Caco-2 (cell line): Measurements from ENCODE around the gene TTLL11. TPM values are rescaled to one million over a fixed set of nuclear protein-coding genes. Genes with fewer than 3 reads are reported as not detected.

Experiments used
- BruUV-seq: library from RNA; stranded (reverse); fragments of 400-500 nt; replicated peaks from 2 replicates; lab custom pipeline; 2021; lab: Mats Ljungman, UMichigan
- CTCF ChIA-PET: fragments of 300-600 bp; sonication (Branson Sonifier 250); formaldehyde crosslinking; loops from one replicate; lab custom pipeline; 2022; ENCODE audit warnings: antibody characterized with exemption; lab: Charles Lee
- POLR2A ChIA-PET: fragments of 300-600 bp; sonication (Branson Sonifier 250); formaldehyde crosslinking; loops from one replicate; lab custom pipeline; 2022; ENCODE audit warnings: antibody characterized with exemption; lab: Charles Lee
- DNase-seq, 2 experiments: peaks; one replicate each; pipeline versions ENCODE4 v3.0.0 to v3.0.0-alpha.2; 2020 to 2022
- H3K27me3 ChIP-seq: replicated peaks from 2 replicates; pipeline ENCODE4 v1.6.0; 2011; ENCODE audit warnings: low read length; ENCODE audit not compliant: control insufficient read depth, insufficient read depth
- H3K36me3 ChIP-seq: 2 replicates; pipeline ENCODE4 v1.5.1; 2011; ENCODE audit warnings: low read length; ENCODE audit not compliant: control insufficient read depth, insufficient read depth
- H3K4me1 ChIP-seq: fragments of 250-450 bp; sonication (Bioruptor Pico); 2 replicates; pipeline ENCODE4 v1.5.1; 2020; ENCODE audit warnings: mild to moderate bottlenecking
- H3K4me3 ChIP-seq: 2 replicates; pipeline ENCODE4 v1.5.1; 2011; ENCODE audit warnings: low read depth, mild to moderate bottlenecking, control low read depth, low read length
- H3K9me3 ChIP-seq: fragments of 250-450 bp; sonication (Bioruptor Pico); 2 replicates; pipeline ENCODE4 v1.5.1; 2020; ENCODE audit warnings: mild to moderate bottlenecking, moderate library complexity
- H3K27ac Mint-ChIP-seq: one replicate; pipeline ENCODE4 v1.8.0; 2022; ENCODE audit warnings: mixed read lengths; ENCODE audit not compliant: unreplicated experiment
- H3K27me3 Mint-ChIP-seq: one replicate; pipeline ENCODE4 v1.8.0; 2022; ENCODE audit warnings: mixed read lengths; ENCODE audit not compliant: insufficient read depth, unreplicated experiment
- H3K36me3 Mint-ChIP-seq: one replicate; pipeline ENCODE4 v1.8.0; 2022; ENCODE audit warnings: mild to moderate bottlenecking, mixed read lengths; ENCODE audit not compliant: insufficient read depth, unreplicated experiment
- H3K4me1 Mint-ChIP-seq: one replicate; pipeline ENCODE4 v1.8.0; 2022; ENCODE audit warnings: low read depth, mixed read lengths; ENCODE audit not compliant: unreplicated experiment
- H3K4me3 Mint-ChIP-seq: one replicate; pipeline ENCODE4 v1.8.0; 2022; ENCODE audit warnings: mild to moderate bottlenecking, moderate library complexity, mixed read lengths; ENCODE audit not compliant: unreplicated experiment
- H3K9me3 Mint-ChIP-seq: one replicate; pipeline ENCODE4 v1.8.0; 2022; ENCODE audit warnings: mixed read lengths; ENCODE audit not compliant: unreplicated experiment
- CTCF ChIP-seq, 2 experiments: fragments of 200-600 bp in 1 of 2; IDR thresholded peaks; 1 replicate in 1 of 2; 2 replicates in 1 of 2; pipeline versions ENCODE4 v1.5.1 to v1.8.0; 2011 to 2022; ENCODE audit warnings: antibody characterized with exemption in 1 of 2, control low read depth in 1 of 2, inconsistent platforms in 1 of 2, low read depth in 1 of 2, low read length in 1 of 2, mild to moderate bottlenecking in 1 of 2, moderate library complexity in 1 of 2; ENCODE audit not compliant: insufficient read depth in 1 of 2, severe bottlenecking in 1 of 2, unreplicated experiment in 1 of 2
- intact Hi-C: fragments of 100-400 bp; cut with micrococcal nuclease; formaldehyde crosslinking; loops from one replicate; pipeline ENCODE4 v1.10.0; 2022; ENCODE audit not compliant: unreplicated experiment
- total RNA-seq: library from RNA; stranded (reverse); gene quantifications from 2 replicates; pipeline ENCODE4 v1.2.3, GENCODE V29; 2022

TTLL11 gene
- total RNA-seq, 1 experiment from 2014 or later, result 4.4 TPM

- ChIA-PET CTCF (interaction anchor here (0.7 kb wide), 1 partner anchor 8 kb away, joined by 5 read pairs; no protein-coding TSS in a partner anchor), POLR2A (no interaction called here)
- Mint-ChIP-seq H3K4me3 (no peak overlapping the region), H3K27me3 (peaks cover 5% of the 10 kb centered on the region), H3K9me3 (no peaks in the 10 kb centered on the region), H3K27ac (no peak overlapping the region), H3K4me1 (no peaks in the 10 kb centered on the region), H3K36me3 (no peaks in the 10 kb centered on the region)
- BruUV-seq, result no TSS peak
- intact Hi-C loops, result no loop called here
- TF ChIP-seq CTCF (IDR thresholded peaks at IDR 0.05; ENCODE audit: insufficient read depth in 1 of 2, low read depth in 1 of 2, low read length in 1 of 2, severe bottlenecking in 1 of 2, unreplicated experiment in 1 of 2), result no peak
- Histone ChIP-seq H3K27me3 (peaks cover 1% of the 10 kb centered on the region; the same call in 1 of the 2 replicates), H3K36me3 (no peaks in the 10 kb centered on the region), H3K4me1 (no peaks in the 10 kb centered on the region), H3K4me3 (no peak overlapping the region), H3K9me3 (no peaks in the 10 kb centered on the region)
- no peak for DNase-seq
Measured at GRCh38 chr9:121927636-121928035, 165.5 kb downstream of the TTLL11 start.

GRCh38 chr9:121927081-121927480, 166.0 kb downstream of the TTLL11 start:
- TF ChIP-seq CTCF (IDR thresholded peaks at IDR 0.05; ENCODE audit: insufficient read depth in 1 of 2, low read depth in 1 of 2, low read length in 1 of 2, severe bottlenecking in 1 of 2, unreplicated experiment in 1 of 2), result no peak
- no peaks in the 10 kb centered on the region for H3K36me3 Mint-ChIP-seq
- ChIA-PET POLR2A (no interaction called here), CTCF (no interaction called here)
- Histone ChIP-seq H3K4me3 (no peak overlapping the region), H3K4me1 (no peaks in the 10 kb centered on the region), H3K27me3 (peaks cover 1% of the 10 kb centered on the region; the same call in 1 of the 2 replicates), H3K36me3 (no peaks in the 10 kb centered on the region), H3K9me3 (no peaks in the 10 kb centered on the region)
- H3K27ac Mint-ChIP-seq, result no peak overlapping the region
- peaks cover 5% of the 10 kb centered on the region for H3K27me3 Mint-ChIP-seq
- no TSS peak for BruUV-seq
- no peak overlapping the region for H3K4me3 Mint-ChIP-seq
- intact Hi-C loops, result no loop called here
- H3K9me3 Mint-ChIP-seq, result no peaks in the 10 kb centered on the region
- no peak for DNase-seq
- H3K4me1 Mint-ChIP-seq, result no peaks in the 10 kb centered on the region

- no peak for TF ChIP-seq CTCF (IDR thresholded peaks at IDR 0.05; ENCODE audit: insufficient read depth in 1 of 2, low read depth in 1 of 2, low read length in 1 of 2, severe bottlenecking in 1 of 2, unreplicated experiment in 1 of 2)
- H3K27me3 ChIP-seq, result no peaks in the 10 kb centered on the region
- no peaks in the 10 kb centered on the region for H3K36me3 ChIP-seq
- intact Hi-C loops, result no loop called here
- H3K4me3 Mint-ChIP-seq, result no peak overlapping the region
- peaks cover 2% of the 10 kb centered on the region for H3K27me3 Mint-ChIP-seq
- H3K4me1 ChIP-seq, result no peaks in the 10 kb centered on the region
- H3K27ac Mint-ChIP-seq, result no peak overlapping the region
- no peaks in the 10 kb centered on the region for H3K4me1 Mint-ChIP-seq
- POLR2A ChIA-PET, result no interaction called here
- H3K4me3 ChIP-seq, result no peak overlapping the region
- no peaks in the 10 kb centered on the region for H3K36me3 Mint-ChIP-seq
- no peaks in the 10 kb centered on the region for H3K9me3 ChIP-seq
- BruUV-seq, result no TSS peak
- H3K9me3 Mint-ChIP-seq, result no peaks in the 10 kb centered on the region
- no peak for DNase-seq
- CTCF ChIA-PET, result interaction anchor here (0.7 kb wide), 1 partner anchor 270 kb away, joined by 3 read pairs; no protein-coding TSS in a partner anchor
Measured at GRCh38 chr9:121926351-121926801, 166.7 kb downstream of the TTLL11 start.
